Measurements from ENCODE around the gene DEGS2.

GRCh38 chr14:100160534-100160916, 1.1 kb upstream of the DEGS2 start:
- TF ChIP-seq POLR2A (IDR thresholded peaks at IDR 0.05) = no peak
- TF ChIP-seq, protein P1, sequence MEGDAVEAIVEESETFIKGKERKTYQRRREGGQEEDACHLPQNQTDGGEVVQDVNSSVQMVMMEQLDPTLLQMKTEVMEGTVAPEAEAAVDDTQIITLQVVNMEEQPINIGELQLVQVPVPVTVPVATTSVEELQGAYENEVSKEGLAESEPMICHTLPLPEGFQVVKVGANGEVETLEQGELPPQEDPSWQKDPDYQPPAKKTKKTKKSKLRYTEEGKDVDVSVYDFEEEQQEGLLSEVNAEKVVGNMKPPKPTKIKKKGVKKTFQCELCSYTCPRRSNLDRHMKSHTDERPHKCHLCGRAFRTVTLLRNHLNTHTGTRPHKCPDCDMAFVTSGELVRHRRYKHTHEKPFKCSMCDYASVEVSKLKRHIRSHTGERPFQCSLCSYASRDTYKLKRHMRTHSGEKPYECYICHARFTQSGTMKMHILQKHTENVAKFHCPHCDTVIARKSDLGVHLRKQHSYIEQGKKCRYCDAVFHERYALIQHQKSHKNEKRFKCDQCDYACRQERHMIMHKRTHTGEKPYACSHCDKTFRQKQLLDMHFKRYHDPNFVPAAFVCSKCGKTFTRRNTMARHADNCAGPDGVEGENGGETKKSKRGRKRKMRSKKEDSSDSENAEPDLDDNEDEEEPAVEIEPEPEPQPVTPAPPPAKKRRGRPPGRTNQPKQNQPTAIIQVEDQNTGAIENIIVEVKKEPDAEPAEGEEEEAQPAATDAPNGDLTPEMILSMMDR (IDR thresholded peaks at IDR 0.05) = no peak

Data from right lobe of liver (tissue), 4 donors.